IPS-NIHi11 (cell line): ENCODE data around the gene LARGE1.

Experiments used
- DNase-seq: peaks from one replicate; pipeline ENCODE4 v3.0.0; 2012; ENCODE audit warnings: mixed read lengths, low spot score

LARGE1 gene

GRCh38 chr22:33232071-33232470 lies 688.2 kb downstream of the LARGE1 start:
- DNase-seq = no peak

- DNase-seq = no peak
Measured at GRCh38 chr22:33227791-33228190, 692.5 kb downstream of the LARGE1 start.

GRCh38 chr22:33224841-33225240 lies 695.4 kb downstream of the LARGE1 start:
- DNase-seq = no peak
